SK-N-DZ (cell line): ENCODE results near the gene F7.

Experiments
- DNase-seq: peaks from one replicate; pipeline ENCODE4 v3.0.0-alpha.2; 2015; ENCODE audit warnings: low spot score

Gene F7

DNA sequence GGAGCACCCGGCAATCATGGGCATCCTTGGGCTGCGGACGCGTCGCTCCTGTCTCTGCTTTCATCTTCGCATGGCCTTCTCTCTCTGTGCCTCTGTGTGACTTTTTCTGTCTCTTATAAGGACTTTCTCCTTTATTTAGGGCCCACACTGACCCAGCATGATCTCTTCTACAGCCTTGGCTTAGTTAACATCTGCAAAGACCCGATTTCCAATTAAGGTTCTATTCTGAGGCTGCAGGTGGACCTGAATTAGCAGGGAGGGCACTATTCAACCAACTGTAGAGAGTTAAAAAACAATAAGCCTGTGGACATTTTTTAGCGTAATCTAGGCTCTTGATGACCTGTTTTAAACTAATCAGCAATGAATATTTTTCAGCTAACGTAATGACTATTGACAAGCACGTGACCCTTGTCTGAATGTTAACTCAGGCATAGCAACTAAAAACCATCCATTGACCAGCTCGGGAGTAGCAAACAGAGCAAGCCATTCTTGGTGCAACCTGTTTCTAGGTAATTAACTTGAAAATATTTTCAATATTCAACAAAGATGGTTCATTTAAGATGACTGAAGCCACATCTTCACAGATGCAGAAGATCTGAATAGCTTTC lies 32.2 kb downstream of the F7 start:
- no peak for DNase-seq

DNA sequence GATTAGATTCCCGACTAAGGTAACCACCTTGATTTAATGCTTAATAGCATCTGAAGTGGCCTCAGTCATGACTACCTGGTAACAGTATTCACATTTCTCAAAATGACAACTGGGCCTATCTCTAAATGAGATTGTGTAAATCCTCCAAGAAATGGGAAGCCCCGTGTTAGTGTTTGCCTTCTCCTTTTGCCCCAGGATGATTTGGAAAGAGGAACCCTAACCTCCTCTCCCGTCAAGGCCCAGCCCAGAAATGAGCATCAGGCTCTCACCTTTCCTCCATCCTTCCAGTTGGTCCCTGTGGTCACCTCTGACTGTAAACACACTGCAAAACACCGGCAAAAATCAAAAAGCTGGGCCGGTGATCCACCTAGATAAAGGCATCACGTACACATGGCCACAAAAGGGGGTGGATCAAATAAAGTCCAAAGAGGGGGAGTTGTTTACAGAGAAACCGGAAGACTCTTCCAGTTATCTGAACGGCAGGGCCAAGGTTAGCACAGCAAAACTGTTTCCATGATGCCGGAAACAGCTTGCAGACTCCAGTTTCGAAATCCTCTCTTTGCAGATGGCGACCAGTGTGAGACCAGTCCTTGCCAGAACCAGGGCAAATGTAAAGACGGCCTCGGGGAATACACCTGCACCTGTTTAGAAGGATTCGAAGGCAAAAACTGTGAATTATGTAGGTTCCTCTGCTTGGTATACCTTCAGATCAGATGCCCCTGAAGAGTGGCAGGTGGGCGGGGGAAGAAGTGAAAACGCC lies 33.4 kb downstream of the F7 start:
- no peak for DNase-seq

DNA sequence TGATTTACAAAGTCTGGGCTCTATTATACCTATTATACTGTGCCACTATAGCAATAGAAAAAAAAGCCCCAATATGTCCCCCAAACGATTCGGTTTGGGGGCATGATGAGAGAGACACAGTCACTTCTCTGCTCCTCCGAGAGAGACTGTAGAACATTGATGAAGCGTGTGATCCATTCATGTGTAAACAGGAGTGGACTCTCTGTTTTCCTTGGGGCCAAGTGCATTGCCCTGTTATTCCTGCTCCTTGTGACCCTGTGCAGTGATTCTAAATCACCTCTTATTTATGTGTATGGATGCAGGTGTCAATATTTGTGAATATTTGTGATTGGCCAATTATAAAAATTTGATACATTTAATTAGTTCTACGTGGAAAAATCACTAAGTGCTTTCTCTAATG lies 34.0 kb downstream of the F7 start:
- no peak for DNase-seq

DNA sequence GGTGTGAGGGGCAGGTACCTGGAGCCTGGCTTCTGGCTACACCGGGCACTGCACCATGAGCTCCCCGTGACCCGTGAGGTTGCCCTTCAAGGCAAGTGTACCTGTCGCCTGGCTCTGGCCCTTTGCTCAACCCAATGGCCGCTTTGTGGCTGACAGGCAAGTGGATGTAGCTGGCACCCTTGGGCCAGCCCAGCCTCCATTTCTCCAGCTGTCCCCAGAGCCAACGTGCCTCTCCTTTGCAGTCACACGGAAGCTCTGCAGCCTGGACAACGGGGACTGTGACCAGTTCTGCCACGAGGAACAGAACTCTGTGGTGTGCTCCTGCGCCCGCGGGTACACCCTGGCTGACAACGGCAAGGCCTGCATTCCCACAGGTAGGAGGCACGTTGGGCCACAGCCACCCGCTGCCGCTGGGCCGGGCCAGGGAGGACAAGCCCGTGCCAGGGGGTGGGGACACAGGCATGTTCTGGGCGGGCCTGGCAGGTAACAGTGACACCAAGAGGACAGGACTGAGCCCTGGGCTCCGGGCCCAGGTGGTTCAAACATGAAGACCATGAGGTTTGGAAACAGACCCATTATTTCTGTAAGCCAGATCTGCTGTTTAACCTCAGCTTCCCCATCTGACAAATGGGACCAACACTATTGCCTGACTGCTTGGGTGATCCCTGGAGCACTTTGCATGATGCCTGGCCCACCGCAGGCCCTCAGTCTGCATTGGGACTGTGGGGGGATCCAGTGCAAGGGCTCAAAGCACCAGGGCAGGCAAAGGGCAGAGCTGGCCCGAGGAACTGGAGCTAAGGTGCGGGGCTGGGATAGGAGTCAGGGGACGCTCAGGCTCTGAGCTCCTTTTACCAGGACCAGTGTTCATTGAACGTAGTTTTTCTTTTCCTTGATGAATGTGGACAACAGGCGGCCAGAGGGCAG lies 35.3 kb downstream of the F7 start:
- no peak for DNase-seq

DNA sequence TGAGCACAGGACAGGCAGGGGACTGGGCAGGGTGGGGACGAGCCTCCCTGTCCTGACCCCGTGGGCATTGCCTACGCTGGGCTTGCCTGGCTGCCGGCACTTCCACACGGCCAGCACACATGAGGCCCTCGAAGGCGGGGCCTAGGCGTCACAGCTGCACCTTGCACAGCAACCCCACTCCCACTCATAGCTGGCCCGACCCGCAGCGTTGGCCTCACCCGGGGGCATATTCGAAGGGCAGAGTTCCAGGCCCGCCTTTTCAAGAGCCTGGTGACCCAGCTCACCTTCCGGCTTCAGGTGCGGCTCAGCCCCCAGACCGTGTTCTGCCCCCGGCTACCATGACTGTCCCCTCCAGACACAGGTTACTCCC lies 36.0 kb downstream of the F7 start:
- DNase-seq = no peak

DNA sequence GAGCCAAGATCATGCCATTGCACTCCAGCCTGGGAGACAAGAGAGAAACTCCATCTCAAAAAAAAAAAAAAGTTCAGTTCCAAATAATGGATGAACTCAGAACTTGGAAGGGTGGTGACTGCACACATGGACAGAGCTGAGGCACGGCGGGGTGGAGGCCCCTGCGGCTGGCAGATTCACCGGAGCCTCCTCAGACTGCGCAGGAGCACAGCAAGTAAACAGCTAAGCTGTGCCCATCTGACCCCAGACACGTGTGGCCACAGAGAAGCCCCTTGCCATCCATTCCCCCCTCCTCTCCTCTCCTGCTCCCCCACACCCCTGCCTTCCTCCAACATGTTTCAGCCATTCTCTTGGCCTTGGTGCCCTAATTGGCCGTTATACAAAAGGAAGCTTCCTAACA lies 37.3 kb downstream of the F7 start:
- no peak for DNase-seq

DNA sequence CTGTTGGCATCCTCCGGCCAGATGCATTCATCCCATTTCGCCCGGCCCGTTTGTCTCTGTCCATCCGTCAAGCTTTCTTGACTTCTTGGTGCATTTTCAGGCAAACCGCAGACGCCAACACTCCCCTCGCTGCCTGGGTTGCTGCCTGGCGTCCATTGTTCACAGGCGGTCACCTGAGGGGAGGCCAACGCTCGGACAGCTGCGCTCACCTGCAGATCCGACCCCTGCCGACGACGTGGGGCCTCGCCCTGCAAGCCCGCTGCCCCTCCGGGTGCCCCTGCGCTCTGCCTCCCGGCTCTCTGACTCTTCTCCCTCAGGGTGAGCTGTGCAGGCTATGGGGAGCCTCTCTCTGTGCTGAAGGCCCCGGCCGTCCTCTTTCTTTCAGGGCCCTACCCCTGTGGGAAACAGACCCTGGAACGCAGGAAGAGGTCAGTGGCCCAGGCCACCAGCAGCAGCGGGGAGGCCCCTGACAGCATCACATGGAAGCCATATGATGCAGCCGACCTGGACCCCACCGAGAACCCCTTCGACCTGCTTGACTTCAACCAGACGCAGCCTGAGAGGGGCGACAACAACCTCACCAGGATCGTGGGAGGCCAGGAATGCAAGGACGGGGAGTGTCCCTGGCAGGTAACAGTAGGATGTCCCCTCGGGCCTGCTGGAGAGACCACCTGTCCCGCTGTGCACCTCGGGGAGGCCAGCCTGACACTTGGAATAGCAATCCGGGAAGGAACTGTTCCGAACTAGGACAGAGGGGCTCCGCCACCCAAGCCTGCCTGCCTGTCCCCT lies 38.1 kb downstream of the F7 start:
- no peak for DNase-seq

DNA sequence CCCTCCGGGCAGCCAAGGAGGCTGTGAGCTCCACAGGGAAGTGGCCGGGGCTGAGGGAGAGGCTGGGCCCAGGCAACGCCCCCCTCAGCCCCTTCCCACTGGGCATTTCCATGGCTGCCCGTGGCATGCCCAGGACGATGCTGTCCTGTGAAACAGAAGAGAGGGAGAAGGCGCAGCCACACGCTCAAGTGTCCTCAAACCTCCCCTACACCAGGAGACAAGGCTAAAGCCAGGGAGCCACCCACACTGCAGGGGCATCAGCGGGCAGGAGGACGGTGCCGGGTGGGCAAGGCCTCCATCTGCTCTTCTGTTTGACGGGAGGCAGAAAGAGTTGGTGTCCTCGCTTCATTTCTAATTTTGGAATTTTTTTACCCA lies 38.7 kb downstream of the F7 start:
- DNase-seq = no peak

DNA sequence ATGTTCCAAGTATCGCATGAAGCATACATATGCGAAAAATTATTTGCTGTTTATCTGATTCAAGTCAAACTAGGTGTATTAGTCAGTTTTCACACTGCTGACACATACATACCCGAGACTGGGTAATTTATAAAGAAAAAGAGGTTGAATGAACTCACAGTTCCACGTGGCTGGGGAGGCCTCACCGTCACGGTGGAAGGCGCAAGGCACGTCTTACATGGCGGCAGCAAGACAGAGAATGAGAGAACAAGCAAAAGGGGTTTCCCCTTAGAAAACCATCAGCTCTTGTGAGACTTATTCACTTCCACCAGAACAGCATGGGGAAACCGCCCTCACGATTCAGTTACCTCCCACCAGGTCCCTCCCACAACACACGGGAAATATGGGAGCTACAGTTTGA lies 39.9 kb downstream of the F7 start:
- no peak for DNase-seq

DNA sequence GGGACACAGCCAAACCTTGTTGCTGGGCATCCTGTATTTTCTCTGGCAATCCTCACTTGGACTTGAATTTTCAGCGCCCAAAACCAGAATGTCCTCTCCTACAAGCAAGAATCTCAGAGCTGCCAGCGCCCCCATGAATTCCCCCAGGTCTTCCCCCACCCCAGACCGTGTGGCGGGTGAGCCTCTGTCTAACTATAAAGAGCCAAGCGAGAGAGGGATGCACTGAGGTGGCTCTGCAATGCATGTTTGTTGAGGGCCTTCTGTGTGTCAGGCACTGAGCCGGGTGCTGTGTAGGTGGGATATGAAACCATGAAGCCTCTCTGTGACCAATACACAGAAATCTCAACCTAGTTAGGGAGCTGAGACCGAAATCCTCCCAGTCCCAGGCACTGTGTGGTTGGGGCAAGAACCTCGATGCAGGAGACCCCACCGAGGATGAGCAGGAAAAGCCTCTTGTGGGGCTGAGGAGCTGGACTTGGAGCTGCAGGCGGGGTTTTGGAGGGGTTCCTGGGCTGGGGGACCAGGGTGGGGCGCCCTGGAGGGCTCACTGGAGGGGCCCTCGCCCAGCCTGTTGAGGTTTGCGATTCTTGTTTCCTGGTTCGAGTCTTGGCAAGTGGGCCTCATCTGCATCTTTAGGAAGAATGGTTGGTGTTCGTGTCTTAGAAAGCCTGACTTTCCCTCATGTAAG lies 40.5 kb downstream of the F7 start:
- no peak for DNase-seq

DNA sequence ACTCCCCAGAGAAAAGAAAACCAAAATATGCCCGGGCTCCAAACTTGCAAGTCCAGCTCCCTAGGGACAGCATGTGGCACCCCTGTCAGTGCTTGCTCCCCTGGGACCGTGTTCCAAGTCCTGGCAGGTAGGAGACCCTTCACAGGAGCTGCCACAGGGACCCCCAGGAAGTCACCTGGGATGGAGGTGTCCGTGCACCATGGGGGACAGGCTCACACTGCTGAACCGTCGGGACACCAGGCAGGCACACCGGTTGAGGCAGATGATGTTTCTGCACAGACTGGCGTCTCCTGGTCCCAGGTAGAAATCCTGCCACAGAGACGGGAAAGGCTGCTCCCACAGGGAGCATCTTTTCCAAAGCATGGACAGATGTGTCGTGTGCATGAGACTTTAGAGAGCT lies 41.2 kb downstream of the F7 start:
- DNase-seq = no peak

DNA sequence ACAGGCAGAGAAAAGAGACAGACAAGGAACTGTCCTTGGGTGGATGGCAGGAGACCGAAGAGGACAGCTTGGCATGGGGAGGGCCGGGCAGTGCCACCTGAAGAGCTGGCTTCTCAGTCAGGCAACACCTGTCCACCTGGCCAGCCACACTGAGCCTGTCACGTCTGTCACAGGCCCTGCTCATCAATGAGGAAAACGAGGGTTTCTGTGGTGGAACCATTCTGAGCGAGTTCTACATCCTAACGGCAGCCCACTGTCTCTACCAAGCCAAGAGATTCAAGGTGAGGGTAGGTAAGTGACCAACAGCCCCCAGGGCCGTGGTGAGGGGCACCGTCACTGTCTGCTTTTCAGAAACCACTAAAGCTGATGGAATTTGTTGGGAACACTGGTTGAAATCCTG lies 41.6 kb downstream of the F7 start:
- DNase-seq = no peak

DNA sequence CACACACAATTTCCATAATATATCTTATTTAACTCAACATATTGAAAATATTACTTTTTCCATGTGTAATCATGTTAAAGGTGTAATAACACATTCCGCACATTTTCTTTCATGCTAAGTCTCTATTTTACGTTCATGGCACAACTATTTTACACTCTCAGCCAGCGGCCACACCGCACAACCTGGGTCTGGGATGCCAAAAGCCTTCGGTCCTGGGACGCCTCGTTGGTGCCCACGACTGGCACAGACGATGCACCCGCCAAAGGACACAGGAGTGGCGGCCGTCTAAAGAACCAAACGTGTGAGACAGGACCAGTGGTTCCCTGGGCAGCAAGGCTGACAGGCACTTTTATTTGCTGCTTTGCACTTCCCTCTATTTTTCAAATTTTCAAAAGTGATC lies 42.8 kb downstream of the F7 start:
- no peak for DNase-seq

DNA sequence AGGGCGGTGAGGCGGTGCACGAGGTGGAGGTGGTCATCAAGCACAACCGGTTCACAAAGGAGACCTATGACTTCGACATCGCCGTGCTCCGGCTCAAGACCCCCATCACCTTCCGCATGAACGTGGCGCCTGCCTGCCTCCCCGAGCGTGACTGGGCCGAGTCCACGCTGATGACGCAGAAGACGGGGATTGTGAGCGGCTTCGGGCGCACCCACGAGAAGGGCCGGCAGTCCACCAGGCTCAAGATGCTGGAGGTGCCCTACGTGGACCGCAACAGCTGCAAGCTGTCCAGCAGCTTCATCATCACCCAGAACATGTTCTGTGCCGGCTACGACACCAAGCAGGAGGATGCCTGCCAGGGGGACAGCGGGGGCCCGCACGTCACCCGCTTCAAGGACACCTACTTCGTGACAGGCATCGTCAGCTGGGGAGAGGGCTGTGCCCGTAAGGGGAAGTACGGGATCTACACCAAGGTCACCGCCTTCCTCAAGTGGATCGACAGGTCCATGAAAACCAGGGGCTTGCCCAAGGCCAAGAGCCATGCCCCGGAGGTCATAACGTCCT lies 43.4 kb downstream of the F7 start:
- no peak for DNase-seq

DNA sequence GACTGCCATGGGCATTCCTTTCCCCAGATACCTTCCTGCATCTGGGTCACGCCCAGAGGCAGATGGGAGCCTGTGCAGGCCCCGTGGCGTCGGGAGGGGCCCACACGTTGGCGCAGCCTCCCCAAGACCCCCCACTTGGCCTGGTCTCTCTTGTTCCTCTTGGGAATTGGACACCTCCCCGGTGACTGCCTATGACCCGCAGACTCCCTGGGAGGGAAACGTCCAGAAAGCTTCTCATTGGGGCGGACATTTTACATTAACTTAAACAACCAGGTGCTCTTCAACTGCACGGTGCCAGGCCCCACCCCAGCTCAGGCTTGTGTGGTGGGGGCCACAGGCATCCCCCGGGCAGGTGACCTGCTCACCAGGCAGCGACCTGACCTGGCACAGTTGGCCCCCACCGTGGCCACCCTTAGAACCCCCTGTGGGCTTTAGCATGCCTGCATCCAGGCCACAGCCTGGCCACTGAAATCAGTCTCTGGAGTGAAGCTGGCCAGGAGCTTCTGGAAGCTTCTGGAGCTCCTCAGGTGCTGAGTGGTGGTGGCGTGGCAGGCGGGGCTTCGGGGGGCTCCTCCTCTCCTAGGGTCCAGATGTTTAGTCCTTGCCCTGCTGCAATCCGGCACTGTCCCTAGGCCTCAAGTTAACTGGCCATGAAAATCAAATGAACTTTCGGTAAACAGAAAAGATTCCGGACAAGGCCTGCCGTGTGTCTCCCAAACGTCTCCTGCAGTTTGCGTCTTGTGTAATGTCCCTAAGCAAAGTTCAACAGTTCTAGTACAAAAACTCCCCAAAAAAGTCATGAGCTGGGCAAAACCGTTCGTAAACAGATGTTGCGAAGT lies 44.3 kb downstream of the F7 start:
- no peak for DNase-seq

DNA sequence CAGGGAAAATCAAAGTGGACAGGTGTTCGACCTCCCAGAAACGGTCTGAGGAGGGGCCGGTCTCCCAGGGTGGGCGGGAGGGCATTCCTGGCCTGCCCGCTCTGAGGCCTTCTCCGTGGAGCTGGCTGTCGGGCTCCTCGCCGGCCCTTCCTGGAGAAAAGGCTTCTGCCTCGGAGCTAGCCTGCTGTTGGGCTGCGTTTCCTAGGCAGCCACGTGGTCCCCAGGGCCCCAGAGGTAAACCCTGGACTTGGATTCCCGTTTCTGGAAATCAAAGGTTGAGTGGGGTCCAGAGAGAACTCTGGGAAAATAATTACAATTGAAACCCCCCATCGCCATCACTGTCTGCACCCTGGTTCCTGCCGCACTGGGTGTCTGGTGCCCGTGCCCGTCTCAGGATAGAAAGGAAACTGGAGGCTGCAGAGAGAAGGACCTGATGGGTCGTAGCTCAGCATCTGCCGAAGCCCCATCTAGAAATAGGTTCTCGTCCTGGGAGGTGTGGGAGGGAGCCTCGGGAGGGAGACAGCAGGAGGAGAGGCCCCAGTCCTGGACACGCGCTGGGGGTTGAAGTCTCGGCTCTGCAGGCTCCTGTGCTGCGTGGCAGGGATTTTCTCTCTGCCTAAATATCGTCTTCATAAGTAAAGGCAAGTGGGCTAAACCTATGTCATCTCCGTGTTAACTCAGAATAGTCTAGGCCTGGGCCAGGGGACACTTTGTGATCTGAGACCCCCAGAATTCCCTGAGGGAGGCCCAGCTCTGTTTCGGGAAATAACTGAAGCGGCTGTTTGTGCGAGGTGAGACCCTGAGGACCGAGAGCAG lies 45.2 kb downstream of the F7 start:
- no peak for DNase-seq

DNA sequence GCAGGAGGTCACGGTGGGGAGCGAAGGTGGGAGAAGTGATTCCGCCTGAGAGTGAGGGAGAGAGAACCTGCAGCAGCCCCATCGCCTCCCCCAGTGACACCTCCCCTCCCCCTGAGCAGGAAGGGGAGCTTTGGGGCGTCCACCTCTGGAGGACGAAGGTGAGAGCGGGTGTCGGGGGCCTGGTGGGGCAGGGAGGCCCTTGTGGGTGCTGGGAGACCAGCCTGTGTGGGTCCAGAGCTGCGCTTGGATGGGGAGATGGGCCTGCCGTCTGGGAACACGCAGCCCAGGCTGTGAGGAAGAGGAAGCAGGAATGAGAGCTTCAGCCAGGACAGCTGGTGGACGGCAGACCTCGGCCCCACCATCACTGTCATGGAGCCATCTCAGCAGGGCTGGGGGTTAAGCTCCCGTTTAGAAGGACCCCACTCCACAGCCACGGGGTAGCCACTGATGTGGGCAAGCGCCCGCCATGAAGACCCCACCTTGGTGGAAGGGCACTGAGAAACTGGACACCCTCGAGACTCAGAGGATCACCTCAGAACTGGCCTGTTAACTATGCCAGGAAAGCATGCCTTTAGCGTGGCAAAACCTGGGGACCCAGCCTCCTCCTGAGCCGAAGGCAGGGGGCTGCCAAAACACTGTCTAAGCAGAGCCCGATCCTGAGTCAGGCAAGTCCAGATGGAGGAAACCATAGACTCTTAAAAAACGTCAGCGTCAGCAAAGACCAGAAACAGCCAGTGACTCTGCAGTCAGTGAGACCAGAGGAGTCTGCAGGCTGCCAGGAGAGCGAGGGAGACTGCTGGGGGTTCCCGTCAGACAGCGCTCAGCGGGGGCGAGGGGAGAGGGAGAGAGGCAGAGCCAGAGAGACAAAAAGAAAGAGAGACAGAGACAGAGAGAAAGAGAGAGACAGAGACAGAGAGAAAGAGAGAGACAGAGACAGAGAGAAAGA lies 46.4 kb downstream of the F7 start:
- no peak for DNase-seq

DNA sequence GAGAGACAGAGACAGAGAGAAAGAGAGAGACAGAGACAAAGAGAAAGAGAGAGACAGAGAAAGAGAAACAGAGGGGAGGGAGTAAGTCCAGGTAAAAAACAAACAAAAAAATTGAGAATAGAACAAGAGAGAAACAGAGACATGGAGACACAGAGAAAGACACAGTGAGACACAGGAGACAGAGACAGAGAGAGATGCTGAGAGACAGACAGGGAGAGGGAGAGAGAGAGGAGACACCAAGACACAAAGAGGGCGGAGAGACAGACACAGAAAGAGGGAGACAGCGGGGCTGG lies 47.0 kb downstream of the F7 start:
- DNase-seq = no peak
